HG02884 (cell line): ENCODE measurements around the gene EDC3.
"Not testable (repeated sequence)": the region's sequence is repeated elsewhere in the genome, so short reads cannot be mapped to it uniquely, and the experiment has no call there.

Source experiments
- ATAC-seq: cut with Tn5 transposase; IDR thresholded peaks from one replicate; pipeline ENCODE4 v1.9.1; 2021; ENCODE audit warnings: mild to moderate bottlenecking, moderate library complexity; ENCODE audit not compliant: unreplicated experiment

The EDC3 gene

DNA sequence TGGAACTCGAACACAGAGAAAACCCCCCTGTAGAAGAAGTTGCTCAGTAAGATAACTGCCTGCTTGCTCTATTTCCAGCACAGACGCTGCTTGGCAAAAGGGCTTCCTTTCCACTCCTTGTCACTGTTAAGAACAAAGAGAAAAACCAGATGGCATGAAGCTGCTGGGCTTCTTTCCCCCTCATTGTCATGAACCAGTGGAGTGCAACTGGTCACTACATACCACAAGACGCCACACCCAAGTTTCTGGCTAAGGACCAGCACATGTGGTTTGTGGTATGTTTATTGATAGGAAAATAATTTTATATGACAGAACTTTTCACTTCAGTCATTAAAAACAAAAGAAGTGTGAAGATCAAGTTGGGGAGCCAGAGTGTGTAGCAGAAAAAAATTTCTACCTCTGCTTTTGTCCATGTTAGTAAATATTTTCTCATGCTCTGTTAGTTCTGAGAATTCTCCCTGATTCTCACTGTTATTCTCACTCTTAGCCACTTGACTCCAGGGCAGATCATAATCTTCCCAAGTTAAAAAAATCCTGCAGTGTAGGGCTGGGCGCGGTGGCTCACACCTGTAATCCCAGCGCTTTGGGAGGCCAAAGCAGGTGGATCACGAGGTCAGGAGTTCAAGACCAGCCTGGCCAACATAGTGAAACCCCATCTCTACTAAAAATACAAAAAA is 42.3 kb downstream of the EDC3 start:
- ATAC-seq = no peak

DNA sequence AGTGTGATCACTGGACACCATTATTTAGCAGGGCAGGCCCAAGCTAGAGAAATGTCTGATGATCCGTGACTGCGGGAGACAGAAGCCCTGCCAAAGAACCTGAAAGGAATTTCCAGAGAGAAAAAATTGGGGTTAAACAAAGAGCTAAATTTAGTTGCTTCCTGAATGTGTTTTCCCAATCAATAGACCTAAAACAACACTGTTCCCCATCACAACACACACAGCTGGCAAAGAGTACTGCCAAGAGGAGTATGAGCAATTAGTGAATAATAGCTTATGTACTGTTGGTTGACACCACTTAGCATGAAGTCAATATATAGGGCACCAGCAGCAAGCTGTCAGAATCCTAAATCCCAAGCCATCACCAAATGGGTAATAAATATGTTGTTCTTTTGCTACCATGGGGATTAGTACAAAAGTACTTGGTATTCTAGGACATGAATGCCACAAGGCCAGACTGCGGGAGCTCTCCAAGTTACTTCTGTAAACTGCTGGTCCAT is 44.5 kb downstream of the EDC3 start:
- no peak for ATAC-seq

DNA sequence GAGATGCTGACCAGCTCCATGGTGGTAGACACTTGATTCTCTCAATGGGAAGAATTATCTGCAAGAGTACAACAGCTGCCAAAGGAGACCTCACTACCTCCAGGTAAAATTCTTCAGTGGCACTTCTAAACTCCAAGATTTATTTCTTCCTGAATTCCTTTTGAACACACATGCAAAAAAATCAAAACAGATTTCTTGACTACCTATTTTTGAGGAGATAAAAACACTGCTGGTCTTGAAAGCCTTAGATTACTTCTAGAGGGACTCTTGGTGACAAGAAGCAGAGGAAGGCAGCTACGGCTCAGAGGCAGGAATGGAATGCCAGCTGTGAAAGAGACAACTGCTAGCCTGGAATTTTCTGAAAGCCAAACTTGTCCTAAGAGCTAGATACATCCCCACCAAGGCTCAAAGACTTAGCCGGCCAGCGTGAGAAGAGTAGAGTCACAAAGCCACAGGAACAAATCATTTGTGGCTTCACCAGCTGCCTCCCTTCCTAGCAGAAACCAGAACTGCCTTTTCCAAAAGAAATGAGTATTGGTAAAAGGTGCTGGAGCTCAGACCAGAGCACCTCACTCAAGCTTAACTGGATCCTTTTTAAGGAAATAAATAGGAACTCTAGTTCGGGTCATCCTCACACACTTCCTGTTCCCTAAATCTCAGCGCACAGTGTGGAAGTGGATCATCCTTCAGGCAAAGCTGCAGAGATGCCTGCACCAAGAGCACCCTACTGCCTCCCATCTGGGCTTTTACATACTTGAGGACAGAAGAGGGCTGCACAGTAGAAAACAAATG is 47.6 kb downstream of the EDC3 start:
- no peak for ATAC-seq

GRCh38 chr15:74646480-74646879 is 49.3 kb downstream of the EDC3 start:
- ATAC-seq = no peak

GRCh38 chr15:74643665-74644204 is 52.1 kb downstream of the EDC3 start:
- ATAC-seq = no peak

DNA sequence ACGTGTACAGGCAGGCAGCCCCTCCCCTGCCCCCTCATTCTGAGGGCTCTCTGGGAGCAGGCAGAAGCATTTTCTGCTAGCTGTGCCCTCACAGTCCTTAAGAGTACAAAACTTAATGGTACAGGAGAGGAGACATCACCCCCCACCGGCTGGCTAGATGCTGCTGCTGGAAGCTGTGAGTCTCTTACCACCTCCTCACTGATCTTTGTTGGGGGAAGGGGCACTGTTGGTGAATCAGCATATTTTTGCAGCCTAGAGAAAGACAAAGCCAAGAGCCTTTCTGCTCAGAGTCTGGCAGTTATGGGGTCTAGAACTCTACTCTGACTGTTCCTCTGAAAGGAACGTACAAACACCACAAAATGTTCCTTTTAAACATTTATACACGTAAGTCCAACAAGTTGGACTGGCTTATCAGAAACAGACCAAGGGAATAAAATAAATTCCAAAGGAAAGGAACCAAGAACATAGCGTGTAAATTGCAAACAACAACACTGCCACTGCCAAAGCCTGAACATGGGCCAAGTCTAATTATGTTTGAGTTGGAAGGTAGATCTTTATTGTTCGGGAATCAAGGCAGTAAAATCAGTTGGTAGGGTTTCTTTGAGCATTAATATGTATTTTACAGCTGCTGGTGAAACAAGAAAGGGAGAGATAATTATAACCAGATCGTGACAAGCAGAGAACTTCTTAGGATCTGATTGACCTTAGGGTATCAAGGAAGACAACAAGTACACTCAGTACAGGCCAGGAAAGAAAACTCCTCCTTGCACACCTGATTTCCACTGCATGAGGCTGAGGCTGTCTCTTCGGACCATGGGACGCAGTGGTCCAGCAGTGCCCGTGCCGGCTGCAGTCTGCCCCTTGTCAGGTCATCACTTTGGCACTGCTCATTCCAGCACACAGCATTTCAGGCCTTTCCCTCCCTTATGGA is 52.8 kb downstream of the EDC3 start:
- ATAC-seq = no peak

DNA sequence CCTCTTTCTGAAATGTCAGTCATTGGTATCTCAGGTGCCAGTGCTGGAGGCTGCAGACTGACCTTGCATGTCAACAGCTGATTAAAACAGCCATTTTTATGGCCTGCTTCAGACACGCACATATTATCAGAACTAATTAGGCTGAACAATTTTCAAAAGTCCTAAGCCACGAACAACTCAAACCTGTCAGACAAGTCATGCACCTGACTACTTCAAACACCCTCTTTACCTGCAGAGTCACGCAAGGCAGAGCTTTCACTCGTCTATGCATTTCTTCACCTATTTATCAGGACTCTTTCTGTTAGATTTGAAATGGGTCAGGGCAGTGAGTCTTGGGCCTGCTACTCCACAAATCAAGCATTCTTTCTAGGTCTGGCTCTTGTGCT is 53.5 kb downstream of the EDC3 start:
- no peak for ATAC-seq

- no peak for ATAC-seq
These were observed 54.7 kb downstream of the EDC3 start for GRCh38 chr15:74641151-74641550.

- no peak for ATAC-seq
These were observed 58.8 kb downstream of the EDC3 start for GRCh38 chr15:74636984-74637383.

GRCh38 chr15:74635228-74635627 is 60.6 kb downstream of the EDC3 start:
- ATAC-seq = no peak

- no peak for ATAC-seq
These were observed 62.0 kb downstream of the EDC3 start for GRCh38 chr15:74633781-74634180.

GRCh38 chr15:74632601-74633000 is 63.2 kb downstream of the EDC3 start:
- no peak for ATAC-seq

- ATAC-seq = no peak
These were observed 63.8 kb downstream of the EDC3 start for GRCh38 chr15:74631935-74632560.

- ATAC-seq = no peak
These were observed 64.4 kb downstream of the EDC3 start for GRCh38 chr15:74631408-74631807.

GRCh38 chr15:74631087-74631385 is 64.8 kb downstream of the EDC3 start:
- no peak for ATAC-seq

GRCh38 chr15:74630284-74631086 is 65.3 kb downstream of the EDC3 start:
- no peak for ATAC-seq

- ATAC-seq = not testable (repeated sequence)
These were observed 66.1 kb downstream of the EDC3 start for GRCh38 chr15:74629696-74630095.

- no peak for ATAC-seq
These were observed 66.9 kb downstream of the EDC3 start for GRCh38 chr15:74628949-74629348.

DNA sequence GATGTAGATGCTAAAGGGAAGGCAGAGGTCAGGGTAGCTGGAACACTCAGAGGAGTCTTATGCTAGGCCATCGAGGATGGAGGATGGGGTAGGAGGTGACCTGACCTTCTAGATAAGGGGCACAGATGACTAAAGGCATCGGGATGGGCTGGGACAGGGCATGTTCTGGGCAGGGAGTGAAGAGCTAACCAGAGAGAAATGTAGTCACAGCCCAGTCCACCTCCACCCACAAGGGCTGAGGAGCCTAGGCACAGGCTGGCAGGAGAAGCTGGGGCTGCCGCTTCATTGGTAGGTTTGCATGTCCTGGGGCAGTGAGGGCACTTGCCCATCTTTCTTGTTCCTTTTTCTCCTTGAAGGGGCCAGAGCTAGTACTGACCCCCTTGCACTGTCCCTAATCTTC is 67.6 kb downstream of the EDC3 start:
- ATAC-seq = no peak

DNA sequence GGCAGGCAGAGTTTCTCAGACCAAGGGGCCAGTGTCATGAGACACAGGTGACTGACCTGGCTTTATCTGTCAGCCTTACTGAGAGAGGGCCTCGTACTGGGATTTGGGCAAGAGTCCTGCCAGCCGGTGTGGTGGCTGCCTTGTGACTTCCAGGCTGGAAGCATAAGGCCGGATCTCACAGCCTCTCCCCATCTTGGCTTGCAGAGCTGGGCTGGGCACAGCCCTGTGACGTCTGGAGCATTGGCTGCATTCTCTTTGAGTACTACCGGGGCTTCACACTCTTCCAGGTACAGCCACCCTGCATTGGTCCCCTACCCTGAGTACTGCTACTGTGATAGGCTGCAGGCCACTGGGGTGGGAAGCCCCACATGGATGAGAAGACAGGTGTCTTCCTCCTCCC is 68.1 kb downstream of the EDC3 start:
- no peak for ATAC-seq
